Measurements from ENCODE around the gene SLC39A10.

SLC39A10 gene

GRCh38 chr2:195695002-195695631 is 38.1 kb downstream of the SLC39A10 start:
- Histone ChIP-seq H3K9me3 (ENCODE audit: control insufficient read depth, insufficient read depth, low read length) (no peaks in the 10 kb centered on the region), H3K27ac (ENCODE audit: low read depth, low read length) (peak overlapping the region; percentile 82), H3K4me3 (ENCODE audit: low read depth, low read length) (no peak overlapping the region), H3K36me3 (ENCODE audit: control insufficient read depth, insufficient read depth, low read length) (peaks cover 3% of the 10 kb centered on the region; the same call in 1 of the 2 replicates), H3K9ac (ENCODE audit: low read depth, low read length) (peak overlapping the region; percentile 53), H3K27me3 (ENCODE audit: control insufficient read depth, insufficient read depth, low read length) (no peaks in the 10 kb centered on the region), H3K4me1 (ENCODE audit: control insufficient read depth, insufficient read depth, low read length) (peaks cover 29% of the 10 kb centered on the region)

- no peaks in the 10 kb centered on the region; the same call in 1 of the 2 replicates for H3K9me3 ChIP-seq (ENCODE audit: control insufficient read depth, insufficient read depth, low read length)
- no peak overlapping the region for H3K4me3 ChIP-seq (ENCODE audit: low read depth, low read length)
- H3K4me1 ChIP-seq (ENCODE audit: control insufficient read depth, insufficient read depth, low read length) = peaks cover 29% of the 10 kb centered on the region
- H3K36me3 ChIP-seq (ENCODE audit: control insufficient read depth, insufficient read depth, low read length) = no peaks in the 10 kb centered on the region
- H3K27me3 ChIP-seq (ENCODE audit: control insufficient read depth, insufficient read depth, low read length) = no peaks in the 10 kb centered on the region
- no peak overlapping the region for H3K9ac ChIP-seq (ENCODE audit: low read depth, low read length)
- peak overlapping the region; percentile 82 for H3K27ac ChIP-seq (ENCODE audit: low read depth, low read length)
These were observed 39.0 kb downstream of the SLC39A10 start for GRCh38 chr2:195696012-195696411.

GRCh38 chr2:195697681-195698220 is 40.7 kb downstream of the SLC39A10 start:
- no peak overlapping the region for H3K4me3 ChIP-seq (ENCODE audit: low read depth, low read length)
- no peaks in the 10 kb centered on the region for H3K36me3 ChIP-seq (ENCODE audit: control insufficient read depth, insufficient read depth, low read length)
- H3K27me3 ChIP-seq (ENCODE audit: control insufficient read depth, insufficient read depth, low read length) = no peaks in the 10 kb centered on the region
- H3K27ac ChIP-seq (ENCODE audit: low read depth, low read length) = no peak overlapping the region
- H3K9me3 ChIP-seq (ENCODE audit: control insufficient read depth, insufficient read depth, low read length) = no peaks in the 10 kb centered on the region; the same call in 1 of the 2 replicates
- H3K9ac ChIP-seq (ENCODE audit: low read depth, low read length) = no peak overlapping the region
- H3K4me1 ChIP-seq (ENCODE audit: control insufficient read depth, insufficient read depth, low read length) = peaks cover 29% of the 10 kb centered on the region

GRCh38 chr2:195700480-195700879 is 43.5 kb downstream of the SLC39A10 start:
- H3K36me3 ChIP-seq (ENCODE audit: control insufficient read depth, insufficient read depth, low read length) = no peaks in the 10 kb centered on the region
- H3K27me3 ChIP-seq (ENCODE audit: control insufficient read depth, insufficient read depth, low read length) = no peaks in the 10 kb centered on the region
- H3K27ac ChIP-seq (ENCODE audit: low read depth, low read length) = no peak overlapping the region
- no peaks in the 10 kb centered on the region; the same call in 1 of the 2 replicates for H3K9me3 ChIP-seq (ENCODE audit: control insufficient read depth, insufficient read depth, low read length)
- H3K4me1 ChIP-seq (ENCODE audit: control insufficient read depth, insufficient read depth, low read length) = peaks cover 19% of the 10 kb centered on the region
- no peak overlapping the region for H3K9ac ChIP-seq (ENCODE audit: low read depth, low read length)
- no peak overlapping the region for H3K4me3 ChIP-seq (ENCODE audit: low read depth, low read length)

- Histone ChIP-seq H3K9me3 (ENCODE audit: control insufficient read depth, insufficient read depth, low read length) (no peaks in the 10 kb centered on the region), H3K27me3 (ENCODE audit: control insufficient read depth, insufficient read depth, low read length) (no peaks in the 10 kb centered on the region), H3K4me3 (ENCODE audit: low read depth, low read length) (no peak overlapping the region), H3K4me1 (ENCODE audit: control insufficient read depth, insufficient read depth, low read length) (peaks cover 20% of the 10 kb centered on the region), H3K9ac (ENCODE audit: low read depth, low read length) (no peak overlapping the region), H3K36me3 (ENCODE audit: control insufficient read depth, insufficient read depth, low read length) (peaks cover 43% of the 10 kb centered on the region), H3K27ac (ENCODE audit: low read depth, low read length) (no peak overlapping the region)
These were observed 49.3 kb downstream of the SLC39A10 start for GRCh38 chr2:195706161-195706900.

GRCh38 chr2:195709901-195710806 is 53.1 kb downstream of the SLC39A10 start:
- no peaks in the 10 kb centered on the region for H3K27me3 ChIP-seq (ENCODE audit: control insufficient read depth, insufficient read depth, low read length)
- no peak overlapping the region for H3K9ac ChIP-seq (ENCODE audit: low read depth, low read length)
- no peak overlapping the region for H3K27ac ChIP-seq (ENCODE audit: low read depth, low read length)
- peaks cover 16% of the 10 kb centered on the region for H3K4me1 ChIP-seq (ENCODE audit: control insufficient read depth, insufficient read depth, low read length)
- H3K36me3 ChIP-seq (ENCODE audit: control insufficient read depth, insufficient read depth, low read length) = peaks cover 74% of the 10 kb centered on the region
- no peak overlapping the region for H3K4me3 ChIP-seq (ENCODE audit: low read depth, low read length)
- no peaks in the 10 kb centered on the region for H3K9me3 ChIP-seq (ENCODE audit: control insufficient read depth, insufficient read depth, low read length)

- Histone ChIP-seq H3K4me1 (ENCODE audit: control insufficient read depth, insufficient read depth, low read length) (peaks cover 3% of the 10 kb centered on the region; the same call in 1 of the 2 replicates), H3K36me3 (ENCODE audit: control insufficient read depth, insufficient read depth, low read length) (peaks cover 86% of the 10 kb centered on the region), H3K27me3 (ENCODE audit: control insufficient read depth, insufficient read depth, low read length) (no peaks in the 10 kb centered on the region)
These were observed 54.5 kb downstream of the SLC39A10 start for GRCh38 chr2:195711478-195711877.

GRCh38 chr2:195716466-195716865 is 59.4 kb downstream of the SLC39A10 start:
- Histone ChIP-seq H3K9ac (ENCODE audit: low read depth, low read length) (no peak overlapping the region), H3K4me1 (ENCODE audit: control insufficient read depth, insufficient read depth, low read length) (no peaks in the 10 kb centered on the region), H3K27ac (ENCODE audit: low read depth, low read length) (no peak overlapping the region), H3K4me3 (ENCODE audit: low read depth, low read length) (no peak overlapping the region), H3K27me3 (ENCODE audit: control insufficient read depth, insufficient read depth, low read length) (no peaks in the 10 kb centered on the region), H3K36me3 (ENCODE audit: control insufficient read depth, insufficient read depth, low read length) (peaks cover 86% of the 10 kb centered on the region), H3K9me3 (ENCODE audit: control insufficient read depth, insufficient read depth, low read length) (no peaks in the 10 kb centered on the region)

More at GRCh38 chr2:195711478-195711877, 54.5 kb downstream of the SLC39A10 start:
- no peak overlapping the region for H3K4me3 ChIP-seq (ENCODE audit: low read depth, low read length)
- no peaks in the 10 kb centered on the region for H3K9me3 ChIP-seq (ENCODE audit: control insufficient read depth, insufficient read depth, low read length)
- H3K9ac ChIP-seq (ENCODE audit: low read depth, low read length) = no peak overlapping the region
- no peak overlapping the region for H3K27ac ChIP-seq (ENCODE audit: low read depth, low read length)

GRCh38 chr2:195721042-195721441 is 64.0 kb downstream of the SLC39A10 start:
- H3K36me3 ChIP-seq (ENCODE audit: control insufficient read depth, insufficient read depth, low read length) = peaks cover 86% of the 10 kb centered on the region
- no peak overlapping the region for H3K4me3 ChIP-seq (ENCODE audit: low read depth, low read length)
- H3K9me3 ChIP-seq (ENCODE audit: control insufficient read depth, insufficient read depth, low read length) = no peaks in the 10 kb centered on the region
- no peaks in the 10 kb centered on the region for H3K27me3 ChIP-seq (ENCODE audit: control insufficient read depth, insufficient read depth, low read length)
- H3K9ac ChIP-seq (ENCODE audit: low read depth, low read length) = no peak overlapping the region
- H3K4me1 ChIP-seq (ENCODE audit: control insufficient read depth, insufficient read depth, low read length) = no peaks in the 10 kb centered on the region; the same call in 1 of the 2 replicates
- no peak overlapping the region for H3K27ac ChIP-seq (ENCODE audit: low read depth, low read length)

GRCh38 chr2:195722075-195722474 is 65.0 kb downstream of the SLC39A10 start:
- Histone ChIP-seq H3K27ac (ENCODE audit: low read depth, low read length) (no peak overlapping the region), H3K9me3 (ENCODE audit: control insufficient read depth, insufficient read depth, low read length) (no peaks in the 10 kb centered on the region), H3K4me3 (ENCODE audit: low read depth, low read length) (no peak overlapping the region), H3K36me3 (ENCODE audit: control insufficient read depth, insufficient read depth, low read length) (peaks cover 84% of the 10 kb centered on the region), H3K9ac (ENCODE audit: low read depth, low read length) (no peak overlapping the region), H3K4me1 (ENCODE audit: control insufficient read depth, insufficient read depth, low read length) (no peaks in the 10 kb centered on the region; the same call in 1 of the 2 replicates), H3K27me3 (ENCODE audit: control insufficient read depth, insufficient read depth, low read length) (no peaks in the 10 kb centered on the region)

All from HUES48 (cell line).